Breast epithelium (tissue), 3 donors: ENCODE data around the gene MEMO1.

ENCODE experiments used
- POLR2A ChIP-seq: fragments of 450-650 bp; IDR thresholded peaks from one replicate; pipeline ENCODE4 v1.6.1; 2016; ENCODE audit warnings: antibody characterized with exemption, mild to moderate bottlenecking, moderate library complexity
- POLR2AphosphoS5 ChIP-seq, 3 donors: sonication (generic); formaldehyde crosslinking; IDR thresholded peaks; one replicate each; pipeline ENCODE4 v1.6.1; 2017; ENCODE audit warnings: antibody characterized with exemption in 3 of 3
- TF ChIP-seq, protein P1 (sequence below), 3 donors: fragments of 450-650 bp; IDR thresholded peaks; one replicate each; pipeline ENCODE4 v1.5.1; 2016 to 2017; ENCODE audit warnings: antibody characterized with exemption in 3 of 3, mild to moderate bottlenecking in 3 of 3, moderate library complexity in 3 of 3

DNA sequence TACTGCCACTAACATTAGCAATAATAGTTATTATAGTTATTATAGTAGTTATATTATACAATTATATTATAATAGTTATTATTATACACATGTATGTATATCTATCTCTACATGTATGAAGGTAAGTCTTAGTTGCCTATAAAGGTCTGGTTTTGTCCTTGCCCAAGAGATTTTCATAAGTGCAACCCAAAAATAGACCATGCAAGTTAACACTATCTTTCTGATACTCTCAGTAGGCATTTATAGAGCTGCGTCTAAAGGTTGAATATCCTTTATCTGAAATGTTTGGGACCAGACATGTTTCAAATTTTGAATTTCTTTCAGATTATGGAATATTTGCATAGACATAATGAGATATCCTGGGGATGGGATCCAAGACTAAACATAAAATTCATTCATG, 175.4 kb downstream of the MEMO1 start:
- no peak for TF ChIP-seq POLR2A
- TF ChIP-seq, protein P1, sequence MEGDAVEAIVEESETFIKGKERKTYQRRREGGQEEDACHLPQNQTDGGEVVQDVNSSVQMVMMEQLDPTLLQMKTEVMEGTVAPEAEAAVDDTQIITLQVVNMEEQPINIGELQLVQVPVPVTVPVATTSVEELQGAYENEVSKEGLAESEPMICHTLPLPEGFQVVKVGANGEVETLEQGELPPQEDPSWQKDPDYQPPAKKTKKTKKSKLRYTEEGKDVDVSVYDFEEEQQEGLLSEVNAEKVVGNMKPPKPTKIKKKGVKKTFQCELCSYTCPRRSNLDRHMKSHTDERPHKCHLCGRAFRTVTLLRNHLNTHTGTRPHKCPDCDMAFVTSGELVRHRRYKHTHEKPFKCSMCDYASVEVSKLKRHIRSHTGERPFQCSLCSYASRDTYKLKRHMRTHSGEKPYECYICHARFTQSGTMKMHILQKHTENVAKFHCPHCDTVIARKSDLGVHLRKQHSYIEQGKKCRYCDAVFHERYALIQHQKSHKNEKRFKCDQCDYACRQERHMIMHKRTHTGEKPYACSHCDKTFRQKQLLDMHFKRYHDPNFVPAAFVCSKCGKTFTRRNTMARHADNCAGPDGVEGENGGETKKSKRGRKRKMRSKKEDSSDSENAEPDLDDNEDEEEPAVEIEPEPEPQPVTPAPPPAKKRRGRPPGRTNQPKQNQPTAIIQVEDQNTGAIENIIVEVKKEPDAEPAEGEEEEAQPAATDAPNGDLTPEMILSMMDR (IDR thresholded peaks at IDR 0.05): no peak
- no peak for TF ChIP-seq POLR2AphosphoS5 (IDR thresholded peaks at IDR 0.05)
